Stimulated activated naive CD8-positive, alpha-beta T cell treated with anti-CD3 and anti-CD28 coated beads, Interleukin-15, Interleukin-2, amounts not matched to agents 100 ng/mL and 50 ng/mL, for 24 hours (primary cell): ENCODE data around the gene LDB2.

Experiments used
- H3K27ac Mint-ChIP-seq: one replicate; pipeline ENCODE4 v1.8.0; 2021; ENCODE audit warnings: mild to moderate bottlenecking, mixed read lengths
- H3K27me3 Mint-ChIP-seq: one replicate; pipeline ENCODE4 v1.8.0; 2021; ENCODE audit warnings: mixed read lengths
- H3K36me3 Mint-ChIP-seq: one replicate; pipeline ENCODE4 v1.8.0; 2021; ENCODE audit warnings: low read depth, mixed read lengths
- H3K4me1 Mint-ChIP-seq: one replicate; pipeline ENCODE4 v1.8.0; 2021; ENCODE audit warnings: low read depth, mixed read lengths
- H3K4me3 Mint-ChIP-seq: one replicate; pipeline ENCODE4 v1.8.0; 2021; ENCODE audit warnings: mild to moderate bottlenecking, mixed read lengths
- H3K9me3 Mint-ChIP-seq: one replicate; pipeline ENCODE4 v1.8.0; 2021; ENCODE audit warnings: mixed read lengths

LDB2 gene

DNA sequence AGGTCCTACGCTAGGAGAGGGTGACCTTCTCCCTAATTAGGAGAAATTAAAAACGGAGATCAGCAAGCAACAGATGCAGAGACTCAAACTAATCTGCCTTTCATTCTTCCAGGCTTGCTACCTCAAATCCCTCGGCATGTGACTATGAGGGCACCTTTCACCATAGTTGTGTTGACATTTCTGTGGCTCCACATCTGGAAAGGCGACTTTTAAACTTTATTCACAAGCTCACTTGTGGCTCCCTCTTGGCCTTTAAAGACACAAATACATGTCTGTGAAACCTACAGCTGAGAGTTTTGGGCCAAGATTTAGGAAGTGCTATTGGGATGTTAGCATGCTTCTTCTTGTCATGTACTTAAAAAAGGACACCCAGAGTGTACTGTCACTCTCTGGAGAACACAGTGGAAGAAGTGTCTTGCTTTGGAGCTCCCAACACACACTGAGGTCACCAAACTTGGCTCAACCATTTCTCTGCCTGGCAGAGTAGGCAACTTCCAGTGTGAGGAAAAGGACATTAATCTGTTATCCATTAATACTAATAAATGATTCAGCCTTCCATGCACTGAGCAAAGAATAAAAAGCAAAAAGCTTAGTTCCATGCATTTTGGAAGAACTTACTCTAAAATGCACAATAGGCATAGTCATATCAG, 60.1 kb downstream of the LDB2 start:
- Mint-ChIP-seq H3K9me3 (no peaks in the 10 kb centered on the region), H3K4me3 (no peak overlapping the region), H3K4me1 (no peaks in the 10 kb centered on the region), H3K36me3 (no peaks in the 10 kb centered on the region), H3K27me3 (peaks cover 6% of the 10 kb centered on the region), H3K27ac (no peak overlapping the region)

DNA sequence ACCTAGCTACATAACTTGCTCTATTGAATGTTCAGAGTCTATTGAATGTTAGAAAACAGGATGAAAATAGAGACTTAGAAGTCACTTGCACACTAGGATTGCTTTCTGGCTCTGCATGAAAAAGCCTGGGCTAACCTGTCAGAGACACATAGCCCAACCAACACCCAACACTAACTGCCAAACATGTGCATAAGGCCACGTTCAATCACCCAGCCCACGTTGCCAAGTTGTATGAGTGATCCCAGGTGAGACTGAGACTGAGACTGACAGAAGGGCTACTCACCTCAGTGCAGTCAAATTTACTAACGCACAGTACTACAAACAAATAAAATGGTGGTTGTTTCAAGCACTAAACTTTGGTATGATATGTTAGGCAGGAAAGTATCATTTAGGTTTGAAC, 61.0 kb downstream of the LDB2 start:
- Mint-ChIP-seq H3K36me3 (no peaks in the 10 kb centered on the region), H3K9me3 (no peaks in the 10 kb centered on the region), H3K4me1 (no peaks in the 10 kb centered on the region), H3K4me3 (no peak overlapping the region), H3K27me3 (peaks cover 6% of the 10 kb centered on the region), H3K27ac (no peak overlapping the region)

DNA sequence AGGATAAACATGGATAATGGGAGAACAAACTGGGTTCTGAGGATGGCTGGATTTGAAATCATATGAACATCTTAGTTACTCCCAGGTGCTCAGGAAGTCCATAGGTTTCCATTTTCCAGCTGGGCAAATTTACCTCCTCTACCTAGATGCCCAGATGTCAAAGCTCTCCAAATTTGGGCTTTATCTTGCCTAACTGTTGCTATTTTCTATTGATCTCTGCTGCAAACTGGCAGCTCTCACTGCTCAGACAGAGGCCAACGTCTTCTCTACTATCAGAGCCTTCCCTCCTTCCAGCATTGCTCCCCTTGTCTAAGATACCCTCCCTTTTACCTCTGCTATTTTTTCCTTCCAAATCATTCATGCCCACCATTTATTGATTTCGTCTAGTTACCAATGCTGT, 62.1 kb downstream of the LDB2 start:
- Mint-ChIP-seq H3K4me1 (no peaks in the 10 kb centered on the region), H3K4me3 (no peak overlapping the region), H3K27ac (no peak overlapping the region), H3K9me3 (no peaks in the 10 kb centered on the region), H3K27me3 (peaks cover 6% of the 10 kb centered on the region), H3K36me3 (no peaks in the 10 kb centered on the region)

DNA sequence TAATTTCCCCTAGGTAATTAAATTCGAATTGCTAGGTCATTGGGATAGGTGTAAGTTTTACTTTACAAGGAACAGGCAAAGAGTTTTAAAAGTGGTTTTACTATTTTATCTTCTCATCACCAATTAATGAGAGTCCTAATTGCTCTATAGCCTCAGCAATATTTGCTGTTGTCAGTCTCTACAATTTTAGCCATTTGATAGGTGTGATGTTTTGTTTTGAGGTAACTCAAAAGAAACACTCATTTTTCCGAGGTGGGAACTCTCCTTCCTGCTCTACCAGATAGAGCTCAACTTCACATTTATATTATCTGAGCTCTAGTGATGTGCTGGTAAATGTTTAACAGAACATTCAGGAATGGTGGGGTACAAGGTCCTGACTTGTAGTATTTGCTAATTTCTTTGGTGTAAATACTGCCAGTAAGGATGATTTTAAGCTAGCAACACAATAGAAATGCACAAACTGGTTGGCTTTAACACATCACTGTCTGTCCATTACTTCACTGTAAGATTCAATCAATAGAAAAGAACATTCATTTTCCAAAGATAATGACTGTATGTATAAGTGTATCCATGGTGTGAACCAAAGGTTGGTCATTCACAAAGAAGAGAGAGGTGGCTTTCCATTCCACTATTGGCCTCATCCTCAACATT, 62.7 kb downstream of the LDB2 start:
- Mint-ChIP-seq H3K4me3 (no peak overlapping the region), H3K27me3 (peaks cover 6% of the 10 kb centered on the region), H3K9me3 (no peaks in the 10 kb centered on the region), H3K36me3 (no peaks in the 10 kb centered on the region), H3K4me1 (no peaks in the 10 kb centered on the region), H3K27ac (no peak overlapping the region)

DNA sequence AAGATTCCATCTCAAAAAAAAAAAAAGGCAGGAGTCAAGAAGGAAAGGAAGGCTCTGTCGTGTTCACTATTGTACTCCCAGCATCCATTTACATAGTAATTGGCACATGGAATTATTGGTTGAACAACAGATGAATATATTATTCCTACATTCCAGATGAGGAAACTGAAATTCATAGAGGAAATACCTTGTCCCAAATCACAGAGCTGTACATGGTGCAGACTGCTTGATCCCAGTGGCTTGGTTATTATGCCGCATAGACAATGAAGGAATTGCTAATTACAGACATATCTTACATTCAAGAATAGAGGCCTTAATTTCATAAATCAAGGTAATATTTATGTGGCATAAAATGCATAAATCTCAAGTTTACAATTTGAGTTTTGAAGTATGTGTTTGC, 63.6 kb downstream of the LDB2 start:
- Mint-ChIP-seq H3K4me3 (no peak overlapping the region), H3K27me3 (peaks cover 6% of the 10 kb centered on the region), H3K27ac (no peak overlapping the region), H3K36me3 (no peaks in the 10 kb centered on the region), H3K9me3 (no peaks in the 10 kb centered on the region), H3K4me1 (no peaks in the 10 kb centered on the region)

DNA sequence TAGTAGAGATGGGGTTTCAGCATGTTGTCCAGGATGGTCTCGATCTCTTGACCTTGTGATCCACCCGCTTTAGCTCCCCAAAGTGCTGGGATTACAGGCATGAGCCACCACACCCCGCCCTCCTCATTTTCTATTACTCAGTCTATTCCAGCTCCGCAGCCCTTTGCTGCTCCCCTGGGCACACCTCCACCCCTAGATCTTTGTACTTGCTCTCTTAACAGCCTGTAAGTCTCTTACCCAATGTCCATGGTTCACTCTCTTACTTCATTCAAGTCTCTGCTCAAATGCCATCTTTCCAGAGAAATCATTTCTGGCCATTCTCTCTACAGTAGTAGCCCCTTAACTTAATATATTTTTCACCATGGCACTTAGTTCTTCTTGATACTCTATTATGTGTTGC, 64.7 kb downstream of the LDB2 start:
- no peaks in the 10 kb centered on the region for H3K4me1 Mint-ChIP-seq
- no peak overlapping the region for H3K4me3 Mint-ChIP-seq
- H3K27me3 Mint-ChIP-seq, result peaks cover 6% of the 10 kb centered on the region
- H3K36me3 Mint-ChIP-seq, result no peaks in the 10 kb centered on the region
- no peak overlapping the region for H3K27ac Mint-ChIP-seq
- no peaks in the 10 kb centered on the region for H3K9me3 Mint-ChIP-seq

DNA sequence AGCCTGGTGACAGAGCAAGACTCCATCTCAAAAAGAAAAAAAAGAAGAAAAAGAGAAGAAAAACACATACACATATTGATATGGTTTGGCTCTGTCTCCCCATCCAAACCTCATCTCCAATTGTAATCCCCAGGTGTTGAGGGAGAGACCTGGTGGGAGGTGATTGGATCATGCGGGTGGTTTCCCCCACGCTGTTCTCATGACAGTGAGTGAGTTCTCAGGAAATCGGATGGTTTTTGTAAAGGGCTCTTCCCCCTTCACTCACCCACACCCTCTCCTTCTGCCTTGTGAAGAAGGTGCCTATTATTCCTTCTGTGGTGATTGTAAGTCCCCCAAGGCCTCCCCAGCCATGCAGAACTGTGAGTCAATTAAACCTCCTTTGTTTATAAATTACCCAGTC, 68.4 kb downstream of the LDB2 start:
- Mint-ChIP-seq H3K27me3 (peaks cover 13% of the 10 kb centered on the region), H3K27ac (no peak overlapping the region), H3K36me3 (no peaks in the 10 kb centered on the region), H3K4me1 (no peaks in the 10 kb centered on the region), H3K4me3 (no peak overlapping the region), H3K9me3 (no peaks in the 10 kb centered on the region)

DNA sequence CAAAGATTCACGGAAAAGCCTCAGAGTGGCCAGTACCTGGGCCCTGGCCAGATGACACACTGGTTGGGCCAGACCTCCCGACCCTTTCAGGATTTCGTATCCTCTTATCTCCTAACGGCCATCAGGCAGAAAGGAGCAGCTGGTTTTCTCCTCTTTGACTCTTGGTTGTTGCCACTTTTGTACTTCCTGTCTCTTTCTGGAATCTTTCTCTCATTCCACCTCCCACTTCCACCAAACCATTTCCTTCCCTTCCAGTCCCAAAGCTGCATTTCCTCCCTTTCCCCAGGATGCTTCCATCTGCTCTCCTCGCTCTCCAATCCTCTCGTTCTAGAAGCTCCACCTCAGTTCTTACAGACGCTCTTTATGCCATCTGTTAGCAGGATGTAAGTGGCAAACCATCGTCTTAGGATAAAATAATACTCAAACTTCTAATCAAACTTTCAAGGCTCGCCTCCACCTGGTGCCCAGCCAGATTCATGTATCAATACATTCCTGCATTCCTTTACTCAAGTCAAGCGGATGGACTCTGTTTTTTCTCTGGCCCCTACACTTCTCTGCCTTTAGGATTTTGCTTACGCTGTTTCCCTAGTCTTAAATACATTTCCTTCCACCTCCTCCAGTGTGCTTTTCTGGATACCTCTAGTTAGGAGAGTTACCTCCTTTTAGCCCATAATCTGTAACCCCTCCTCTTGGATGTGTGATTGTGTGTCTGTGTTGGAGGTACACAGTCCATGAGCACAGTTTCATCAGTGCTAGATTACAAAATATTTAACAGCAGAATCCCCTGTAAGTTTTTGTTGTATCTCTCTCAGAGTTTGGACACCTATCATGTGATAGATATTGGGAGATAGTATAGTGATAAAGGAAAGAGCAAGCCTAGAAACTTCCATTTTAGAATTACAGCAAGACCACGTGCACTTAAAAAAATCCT, 70.4 kb downstream of the LDB2 start:
- Mint-ChIP-seq H3K36me3 (no peaks in the 10 kb centered on the region), H3K27me3 (peaks cover 7% of the 10 kb centered on the region), H3K27ac (no peak overlapping the region), H3K4me1 (no peaks in the 10 kb centered on the region), H3K4me3 (no peak overlapping the region), H3K9me3 (no peaks in the 10 kb centered on the region)

DNA sequence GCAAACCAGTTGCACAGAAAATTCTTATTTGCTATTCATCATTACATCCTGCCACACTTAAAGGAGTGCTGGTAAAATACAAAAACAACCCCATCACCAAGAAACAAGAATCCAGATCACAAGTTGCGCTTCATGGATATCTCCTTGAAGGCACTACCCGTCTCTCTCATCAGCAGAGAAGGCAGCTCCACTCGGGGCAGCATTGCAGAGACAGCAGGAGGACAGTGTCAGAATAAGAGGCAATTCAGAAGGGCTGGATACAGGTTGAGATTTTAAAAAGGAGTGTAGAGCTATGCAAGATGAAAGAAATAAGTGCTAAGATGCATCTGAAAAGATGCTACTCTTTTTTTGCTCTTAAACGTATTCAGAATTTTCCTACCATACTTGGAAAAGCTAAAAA, 71.4 kb downstream of the LDB2 start:
- Mint-ChIP-seq H3K36me3 (no peaks in the 10 kb centered on the region), H3K27me3 (peaks cover 7% of the 10 kb centered on the region), H3K4me1 (no peaks in the 10 kb centered on the region), H3K9me3 (no peaks in the 10 kb centered on the region), H3K27ac (no peak overlapping the region), H3K4me3 (no peak overlapping the region)

DNA sequence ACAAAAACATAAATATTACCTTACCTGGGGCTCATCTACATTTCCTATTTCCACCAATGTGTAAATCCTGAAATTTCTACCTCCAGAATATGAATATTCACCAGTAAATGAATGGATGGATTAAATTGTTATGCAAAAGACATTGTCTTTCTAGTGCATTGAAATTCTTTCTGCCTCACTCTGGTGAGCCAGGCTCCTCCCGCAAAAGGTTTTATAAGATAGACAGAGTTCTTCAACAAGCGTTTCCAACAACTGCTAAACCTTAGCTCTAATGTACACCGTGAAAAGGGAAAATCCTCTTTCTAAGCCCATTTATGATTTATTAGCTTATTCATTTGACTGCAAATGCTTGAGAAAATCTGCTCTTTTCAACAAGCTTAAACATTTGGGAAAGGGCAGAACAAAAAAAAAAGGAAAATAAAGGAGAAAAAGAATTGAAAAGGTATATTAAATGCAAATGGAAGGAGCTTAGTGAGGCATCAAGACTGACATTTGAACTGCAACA, 72.0 kb downstream of the LDB2 start:
- Mint-ChIP-seq H3K27me3 (peaks cover 7% of the 10 kb centered on the region), H3K4me1 (no peaks in the 10 kb centered on the region), H3K36me3 (no peaks in the 10 kb centered on the region), H3K4me3 (no peak overlapping the region), H3K27ac (no peak overlapping the region), H3K9me3 (no peaks in the 10 kb centered on the region)

DNA sequence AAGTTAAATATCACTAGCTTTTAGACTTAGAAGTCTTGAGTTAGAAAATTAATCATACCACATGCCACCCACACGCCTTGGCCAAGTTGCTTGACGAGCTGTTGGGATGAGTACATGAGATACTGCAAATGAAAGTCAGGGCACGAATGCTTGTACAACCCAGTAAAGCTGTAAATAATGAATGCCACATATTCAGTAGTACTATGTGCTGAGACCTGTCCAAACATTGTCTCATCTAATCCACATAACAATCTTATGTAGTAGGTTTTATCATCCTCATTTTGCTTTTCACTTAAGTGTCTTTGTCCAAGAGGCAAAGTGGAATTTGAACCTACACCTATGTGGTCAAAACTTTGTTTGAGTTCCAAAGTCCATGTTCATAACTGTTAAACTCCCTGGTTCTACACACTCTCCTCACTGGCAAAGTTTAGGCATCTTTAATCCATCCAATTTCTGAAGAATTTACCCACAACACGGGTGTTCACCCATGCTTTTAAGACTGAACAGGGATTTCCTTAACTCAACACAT, 74.1 kb downstream of the LDB2 start:
- Mint-ChIP-seq H3K27ac (no peak overlapping the region), H3K27me3 (peaks cover 10% of the 10 kb centered on the region), H3K4me3 (no peak overlapping the region), H3K36me3 (no peaks in the 10 kb centered on the region), H3K4me1 (no peaks in the 10 kb centered on the region), H3K9me3 (no peaks in the 10 kb centered on the region)

DNA sequence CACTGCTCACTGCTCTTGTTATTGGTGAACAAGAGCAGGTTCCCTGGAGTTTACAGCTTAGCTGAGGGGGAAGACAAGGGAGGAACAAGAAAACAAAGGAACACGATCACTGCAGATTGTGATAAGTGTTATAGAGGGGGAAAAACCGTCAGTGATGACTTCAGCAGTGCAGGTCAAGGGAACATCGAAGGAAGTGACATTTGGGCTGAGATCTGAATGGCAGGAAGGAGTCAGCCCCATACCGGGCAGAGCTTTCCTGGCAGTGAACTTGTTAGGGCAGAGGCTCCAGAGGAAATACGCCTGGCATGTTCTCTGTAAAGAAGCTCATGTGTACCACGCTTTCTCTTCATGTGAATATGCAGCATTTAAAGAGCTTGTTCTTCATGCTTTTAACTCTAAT, 78.1 kb downstream of the LDB2 start:
- H3K4me1 Mint-ChIP-seq, result no peaks in the 10 kb centered on the region
- H3K9me3 Mint-ChIP-seq, result no peaks in the 10 kb centered on the region
- no peaks in the 10 kb centered on the region for H3K36me3 Mint-ChIP-seq
- no peak overlapping the region for H3K4me3 Mint-ChIP-seq
- H3K27me3 Mint-ChIP-seq, result peaks cover 6% of the 10 kb centered on the region
- no peak overlapping the region for H3K27ac Mint-ChIP-seq

DNA sequence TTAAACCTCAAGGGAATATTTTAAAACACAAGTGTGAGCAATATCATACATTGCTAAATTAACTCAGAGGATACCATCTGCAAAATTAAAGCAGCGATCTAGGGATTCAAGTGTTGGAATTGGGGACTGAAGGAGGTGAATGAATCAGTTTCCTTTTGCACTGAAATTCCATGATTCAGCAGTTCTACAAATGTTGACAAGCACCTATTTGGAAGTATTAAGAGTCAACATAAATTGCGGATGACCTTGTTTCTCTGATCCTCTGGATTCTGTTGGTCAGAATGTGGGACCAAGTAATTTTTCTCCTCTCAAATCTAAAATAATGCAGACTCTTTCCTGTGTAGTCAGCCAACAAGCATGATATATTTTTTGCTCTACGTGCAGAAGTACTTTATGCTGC, 78.8 kb downstream of the LDB2 start:
- no peak overlapping the region for H3K27ac Mint-ChIP-seq
- H3K27me3 Mint-ChIP-seq, result peaks cover 6% of the 10 kb centered on the region
- H3K4me3 Mint-ChIP-seq, result no peak overlapping the region
- H3K9me3 Mint-ChIP-seq, result no peaks in the 10 kb centered on the region
- H3K4me1 Mint-ChIP-seq, result no peaks in the 10 kb centered on the region
- H3K36me3 Mint-ChIP-seq, result no peaks in the 10 kb centered on the region

DNA sequence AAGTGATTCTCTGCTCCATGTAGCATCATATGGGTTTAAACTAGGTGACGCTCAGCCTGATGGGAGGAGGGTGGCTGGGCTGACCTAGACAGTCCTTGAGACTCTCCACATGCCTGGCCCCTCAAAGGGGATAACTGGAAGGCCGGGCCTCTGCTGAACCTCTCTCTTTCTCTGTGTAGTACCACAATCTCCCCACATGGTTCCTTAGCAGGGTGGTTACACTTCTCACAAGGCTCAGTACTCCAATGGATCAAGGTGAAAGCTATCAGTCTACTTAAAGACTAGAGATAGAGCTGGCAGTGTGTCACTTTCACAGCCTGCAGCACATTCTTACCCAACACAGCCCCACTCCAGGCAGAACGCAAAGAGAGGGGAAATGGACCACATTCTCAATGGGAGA, 80.4 kb downstream of the LDB2 start:
- Mint-ChIP-seq H3K9me3 (no peaks in the 10 kb centered on the region), H3K4me1 (no peaks in the 10 kb centered on the region), H3K27ac (no peak overlapping the region), H3K27me3 (peaks cover 6% of the 10 kb centered on the region), H3K4me3 (no peak overlapping the region), H3K36me3 (no peaks in the 10 kb centered on the region)

DNA sequence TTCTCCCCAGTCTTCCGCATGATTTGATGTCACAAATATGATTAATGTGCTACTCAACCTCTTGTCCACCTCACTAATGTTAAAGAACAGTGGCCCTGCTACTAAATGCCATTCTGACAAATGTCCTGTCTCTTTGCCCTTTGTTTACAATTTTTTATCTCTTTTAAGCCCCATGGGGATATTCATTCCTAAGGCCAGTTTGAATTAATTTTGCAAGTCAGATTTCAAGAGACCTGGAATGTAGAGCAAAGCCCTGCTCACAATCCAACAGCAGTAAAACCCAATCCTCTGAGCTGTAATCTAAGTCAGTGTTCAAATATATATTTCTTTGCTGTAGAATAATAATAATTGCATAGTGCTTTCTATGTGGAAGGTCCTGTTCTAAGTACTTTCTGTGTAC, 81.2 kb downstream of the LDB2 start:
- H3K36me3 Mint-ChIP-seq, result no peaks in the 10 kb centered on the region
- H3K4me3 Mint-ChIP-seq, result no peak overlapping the region
- no peaks in the 10 kb centered on the region for H3K4me1 Mint-ChIP-seq
- H3K27ac Mint-ChIP-seq, result no peak overlapping the region
- H3K9me3 Mint-ChIP-seq, result no peaks in the 10 kb centered on the region
- H3K27me3 Mint-ChIP-seq, result peaks cover 6% of the 10 kb centered on the region
